Measurements from ENCODE around the gene EDC4.
A peak's percentile ranks its signal among the peaks of the same experiment; 100 is the strongest.

The EDC4 gene

GRCh38 chr16:67878232-67878631 is 5.4 kb downstream of the EDC4 start:
- DNase-seq = no peak

DNA sequence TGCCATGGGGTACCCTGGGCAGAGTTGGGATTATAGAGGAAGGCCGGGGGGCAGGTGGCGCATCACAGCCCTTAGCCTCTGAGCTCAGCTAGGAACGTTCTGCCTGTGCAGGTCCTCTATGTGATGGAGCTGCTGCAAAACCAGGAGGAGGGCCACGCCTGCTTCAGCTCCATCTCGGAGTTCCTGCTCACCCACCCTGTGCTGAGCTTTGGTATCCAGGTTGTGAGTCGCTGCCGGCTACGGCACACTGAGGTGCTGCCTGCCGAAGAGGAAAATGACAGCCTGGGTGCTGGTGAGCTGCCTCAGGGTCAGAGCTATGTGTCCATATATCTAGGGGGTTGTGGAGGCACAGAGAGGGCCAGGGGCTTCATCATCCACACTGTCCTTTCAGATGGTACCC is 6.0 kb downstream of the EDC4 start:
- no peak for DNase-seq

- no peak for DNase-seq
Measured at GRCh38 chr16:67879462-67879861, 6.6 kb downstream of the EDC4 start.

GRCh38 chr16:67879936-67880335 is 7.1 kb downstream of the EDC4 start:
- no peak for DNase-seq

GRCh38 chr16:67880584-67880983 is 7.7 kb downstream of the EDC4 start:
- DNase-seq = no peak

DNA sequence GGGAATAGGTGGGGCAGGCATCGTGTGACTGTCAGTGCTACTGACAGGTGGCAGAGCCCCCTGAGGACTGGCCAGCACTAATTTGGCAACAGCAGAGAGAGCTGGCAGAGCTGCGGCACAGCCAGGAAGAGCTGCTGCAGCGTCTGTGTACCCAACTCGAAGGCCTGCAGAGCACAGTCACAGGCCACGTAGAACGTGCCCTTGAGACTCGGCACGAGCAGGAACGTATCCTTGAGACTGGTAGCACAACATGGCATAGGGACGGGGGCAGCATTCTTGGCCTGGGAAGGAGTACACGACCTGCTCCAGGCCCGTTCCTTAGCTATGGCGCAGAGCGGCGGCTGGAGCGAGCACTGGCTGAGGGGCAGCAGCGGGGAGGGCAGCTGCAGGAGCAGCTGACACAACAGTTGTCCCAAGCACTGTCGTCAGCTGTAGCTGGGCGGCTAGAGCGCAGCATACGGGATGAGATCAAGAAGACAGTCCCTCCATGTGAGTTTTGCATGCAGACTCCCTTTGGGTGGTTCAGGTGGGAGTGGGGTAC is 8.8 kb downstream of the EDC4 start:
- DNase-seq = no peak

DNA sequence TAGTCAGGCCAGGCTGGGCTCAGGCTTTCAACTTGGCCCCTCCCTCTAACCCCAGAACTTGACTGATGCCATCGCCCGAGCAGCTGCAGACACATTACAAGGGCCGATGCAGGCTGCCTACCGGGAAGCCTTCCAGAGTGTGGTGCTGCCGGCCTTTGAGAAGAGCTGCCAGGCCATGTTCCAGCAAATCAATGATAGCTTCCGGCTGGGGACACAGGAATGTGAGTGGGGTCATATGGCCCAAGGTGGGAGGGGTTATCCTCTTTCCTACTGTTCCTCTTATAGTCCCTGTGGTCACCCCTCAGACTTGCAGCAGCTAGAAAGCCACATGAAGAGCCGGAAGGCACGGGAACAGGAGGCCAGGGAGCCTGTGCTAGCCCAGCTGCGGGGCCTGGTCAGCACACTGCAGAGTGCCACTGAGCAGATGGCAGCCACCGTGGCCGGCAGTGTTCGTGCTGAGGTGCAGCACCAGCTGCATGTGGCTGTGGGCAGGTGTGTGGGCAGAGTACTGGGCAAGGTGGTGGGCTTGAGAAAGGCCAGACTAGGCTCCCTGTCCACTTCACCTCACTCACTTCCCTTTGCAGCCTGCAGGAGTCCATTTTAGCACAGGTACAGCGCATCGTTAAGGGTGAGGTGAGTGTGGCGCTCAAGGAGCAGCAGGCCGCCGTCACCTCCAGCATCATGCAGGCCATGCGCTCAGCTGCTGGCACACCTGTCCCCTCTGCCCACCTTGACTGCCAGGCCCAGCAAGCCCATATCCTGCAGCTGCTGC is 9.7 kb downstream of the EDC4 start:
- no peak for DNase-seq

GRCh38 chr16:67883146-67883871 is 10.5 kb downstream of the EDC4 start:
- DNase-seq = no peak

DNA sequence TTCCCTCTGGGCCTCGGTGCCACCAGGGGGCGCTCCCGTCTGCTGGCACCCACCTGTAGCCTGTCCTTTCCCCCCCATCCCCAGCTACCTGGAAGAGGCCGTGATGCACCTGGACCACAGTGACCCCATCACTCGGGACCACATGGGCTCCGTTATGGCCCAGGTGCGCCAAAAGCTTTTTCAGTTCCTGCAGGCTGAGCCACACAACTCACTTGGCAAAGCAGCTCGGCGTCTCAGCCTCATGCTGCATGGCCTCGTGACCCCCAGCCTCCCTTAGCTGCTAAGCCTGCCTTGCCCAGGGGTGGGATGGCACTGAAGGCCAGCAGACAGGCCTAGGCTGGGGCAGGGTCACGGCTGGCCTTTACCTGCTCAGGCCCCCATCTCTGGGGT is 11.0 kb downstream of the EDC4 start:
- DNase-seq = peak; percentile 78 to 80

DNA sequence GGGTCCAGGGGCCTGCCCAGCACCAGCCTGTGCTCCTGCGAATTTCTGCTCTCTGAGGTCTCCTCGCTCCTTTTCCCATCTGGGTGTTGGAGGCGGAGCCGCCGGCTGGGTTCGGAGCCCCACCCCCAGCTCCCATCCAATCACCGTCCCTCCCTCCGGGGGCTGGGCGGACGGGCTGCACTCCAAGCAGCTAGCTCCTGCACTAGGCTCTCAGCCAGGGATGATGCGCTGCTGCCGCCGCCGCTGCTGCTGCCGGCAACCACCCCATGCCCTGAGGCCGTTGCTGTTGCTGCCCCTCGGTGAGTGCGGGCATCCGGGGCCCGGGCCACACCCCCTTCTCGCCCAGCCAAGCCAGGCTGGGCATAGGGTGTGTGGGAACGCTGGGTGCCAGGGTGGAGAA is 11.8 kb downstream of the EDC4 start, which contains the start of gene NRN1L:
TSS of gene NRN1L (plus strand) at position 202 of the 400 bp plus-strand sequence. CDS start at position 221, 19 bp downstream.
- DNase-seq = no peak

GRCh38 chr16:67885545-67885944 is 12.7 kb downstream of the EDC4 start:
- no peak for DNase-seq

- DNase-seq = no peak
Measured at GRCh38 chr16:67885976-67886375, 13.1 kb downstream of the EDC4 start.

DNA sequence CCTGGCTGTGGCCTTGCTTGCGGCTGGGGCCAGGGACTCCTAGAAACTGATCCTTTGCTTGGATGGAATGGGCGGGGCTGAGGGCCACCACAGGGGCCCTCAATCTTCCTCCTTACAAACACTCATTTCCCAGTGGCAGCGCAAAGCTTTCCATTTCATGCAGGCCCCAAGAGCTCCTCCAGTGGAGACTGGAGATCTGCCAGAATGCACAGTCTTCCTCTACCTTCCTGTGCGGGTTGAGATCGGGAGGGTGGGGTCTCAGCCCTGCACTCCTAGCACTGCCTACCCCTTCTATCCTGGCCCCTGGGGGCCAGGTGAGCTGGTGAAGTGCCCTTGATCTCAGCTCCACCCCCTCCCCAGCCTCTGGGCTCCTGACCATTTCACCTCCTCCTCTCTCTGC is 13.5 kb downstream of the EDC4 start:
- DNase-seq = no peak

DNA sequence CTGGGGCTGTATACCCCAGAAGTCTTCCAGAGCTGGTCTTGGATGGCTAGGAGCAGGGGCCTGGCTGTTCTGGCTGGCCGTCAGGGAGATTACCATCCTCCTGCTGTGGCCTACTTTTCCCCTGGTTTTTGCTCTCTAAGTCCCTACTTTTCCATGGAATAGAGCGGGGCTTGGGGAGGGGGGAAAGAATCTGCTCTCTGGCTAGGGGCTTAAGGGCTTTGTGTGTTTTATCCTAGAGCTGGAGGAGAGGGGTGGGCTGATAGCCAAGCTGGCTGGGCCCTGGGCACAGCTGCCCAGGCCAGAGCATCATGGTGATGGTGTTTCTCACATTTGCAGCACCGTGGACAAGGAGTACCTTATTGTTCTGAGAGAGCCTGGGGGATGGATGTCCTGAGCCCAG is 15.5 kb downstream of the EDC4 start:
- no peak for DNase-seq

DNA sequence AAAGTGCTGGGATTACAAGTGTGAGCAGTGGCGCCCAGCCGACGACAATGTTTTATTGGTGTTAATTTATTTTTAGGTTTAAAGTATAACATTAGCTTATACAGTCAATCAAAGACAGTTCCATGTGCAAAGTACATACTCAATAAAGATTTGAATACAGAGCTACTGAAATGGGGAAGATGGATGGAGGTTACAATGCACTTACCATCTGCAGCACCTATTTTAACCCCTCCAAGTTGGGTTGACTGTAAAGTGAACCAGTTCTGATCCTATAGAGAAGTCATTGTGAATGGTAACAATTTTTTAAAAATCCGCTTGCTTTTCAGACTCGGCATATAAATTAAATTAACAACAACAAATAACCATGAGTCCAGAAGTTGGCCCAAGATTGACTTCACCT is 19.5 kb downstream of the EDC4 start:
- DNase-seq = no peak

DNA sequence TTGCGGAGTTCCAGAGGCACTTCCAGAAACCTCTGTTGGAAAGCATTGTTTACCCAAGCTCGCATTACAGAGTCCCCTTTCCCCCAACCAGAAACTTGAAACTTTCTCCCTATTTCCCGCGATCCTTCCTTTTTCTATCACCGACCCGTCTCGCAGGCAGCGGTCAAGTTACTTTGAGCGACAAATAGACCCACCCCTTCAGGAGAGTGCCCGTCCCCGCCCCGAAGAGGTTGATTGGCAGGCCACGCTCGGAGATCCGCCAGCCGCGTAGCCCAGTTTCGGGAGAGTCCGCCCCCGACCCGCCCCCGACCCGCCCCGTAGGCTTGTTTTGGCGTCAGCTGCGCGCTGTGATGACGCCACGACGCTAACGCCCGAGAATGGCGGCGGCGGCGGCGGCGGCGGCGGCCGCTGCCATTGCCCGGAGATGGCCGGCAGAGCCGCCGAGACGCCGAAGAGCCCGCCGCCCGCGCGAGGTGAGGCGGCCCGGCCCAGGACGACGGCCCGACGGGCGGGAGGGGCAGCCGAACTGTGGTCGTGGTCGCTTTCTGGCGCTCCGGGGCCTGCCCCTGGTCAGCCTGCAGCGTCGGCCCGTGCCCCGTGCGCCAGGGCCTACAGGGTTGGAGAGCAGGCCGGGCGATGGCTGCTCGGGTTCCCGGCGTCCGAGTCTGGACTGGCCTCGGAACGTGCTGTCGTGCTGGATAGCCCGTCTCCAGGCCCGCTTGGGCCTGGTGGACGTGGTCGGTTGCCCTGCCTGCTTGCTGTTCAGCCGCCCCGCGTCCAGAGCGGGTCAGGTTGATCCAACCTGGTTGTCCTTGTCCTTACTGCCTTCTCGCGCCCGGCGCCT is 20.3 kb downstream of the EDC4 start, which contains the start of gene PSKH1:
TSS of gene PSKH1 (plus strand) at position 356 of the 844 bp plus-strand sequence. CDS start 15,496 bp downstream, outside the sequence.
- peak; percentile 95 to 96 for DNase-seq

DNA sequence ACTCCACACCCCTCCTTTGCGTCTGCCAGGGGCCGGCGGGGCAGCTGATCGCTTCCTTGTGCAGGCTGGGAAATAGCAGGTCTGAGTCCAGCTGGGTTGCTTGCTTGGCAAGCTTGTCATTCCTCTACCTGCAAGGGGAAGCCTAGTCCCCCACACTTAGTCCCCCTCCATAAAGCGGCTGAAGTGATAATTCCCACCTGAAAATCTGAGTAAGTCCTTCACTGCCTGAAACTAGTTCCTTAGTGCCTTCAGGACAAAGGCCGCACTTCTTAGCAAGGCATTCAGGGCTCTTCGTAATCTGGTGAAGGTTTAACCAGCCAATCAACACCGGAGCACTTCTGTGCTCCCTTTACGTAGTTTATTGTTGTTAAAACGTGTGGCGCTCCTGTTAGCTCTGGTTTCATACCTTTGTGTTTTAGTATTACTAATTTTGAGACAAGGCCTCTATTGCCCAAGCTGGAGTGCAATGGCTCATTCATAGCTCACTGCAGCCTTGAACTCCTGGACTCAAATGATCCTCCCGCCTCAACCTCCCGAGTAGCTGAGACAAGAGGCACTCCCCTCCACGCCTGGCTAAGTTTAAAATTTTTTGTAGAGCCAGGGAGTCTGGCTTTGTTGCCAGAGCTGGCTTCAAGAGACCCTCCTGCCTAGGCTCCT is 21.0 kb downstream of the EDC4 start:
- DNase-seq = no peak

DNA sequence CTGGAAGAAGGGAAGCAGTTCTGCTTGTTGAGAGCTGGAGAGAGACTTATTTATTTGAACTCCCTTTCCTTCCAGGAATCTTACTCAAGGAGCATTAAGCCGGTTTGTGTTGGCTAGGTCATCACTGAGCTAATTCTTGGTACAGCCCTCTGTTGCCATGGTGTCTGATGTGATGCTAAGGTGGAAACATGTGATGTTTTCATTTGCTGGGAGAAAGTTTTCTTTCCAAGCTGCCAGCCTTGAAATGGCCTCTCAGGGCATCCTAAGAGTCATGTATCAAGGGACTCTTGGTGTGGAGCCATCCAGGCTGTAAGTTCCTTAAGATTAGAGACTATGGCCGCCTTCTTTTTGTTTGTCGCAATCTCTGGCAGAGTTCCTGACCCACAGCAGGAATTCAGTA is 24.4 kb downstream of the EDC4 start:
- DNase-seq = no peak

DNA sequence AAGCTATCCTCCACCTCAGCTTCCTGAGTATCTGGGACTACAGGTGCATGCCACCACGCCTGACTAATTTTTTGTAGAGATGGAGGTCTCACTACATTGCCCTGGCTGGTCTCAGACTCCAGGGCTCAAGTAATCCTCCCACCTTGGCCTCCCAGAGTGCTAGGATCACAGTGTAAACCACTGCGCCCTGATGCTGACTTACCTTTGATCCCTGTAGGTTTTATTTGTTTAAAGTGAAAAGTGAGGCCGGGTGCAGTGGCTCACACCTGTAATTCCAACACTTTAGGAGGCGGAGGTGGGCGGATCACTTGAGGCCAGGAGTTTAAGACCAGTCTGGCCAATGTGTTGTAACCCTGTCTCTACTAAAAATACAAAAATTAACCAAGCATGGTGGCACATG is 28.9 kb downstream of the EDC4 start:
- no peak for DNase-seq

DNA sequence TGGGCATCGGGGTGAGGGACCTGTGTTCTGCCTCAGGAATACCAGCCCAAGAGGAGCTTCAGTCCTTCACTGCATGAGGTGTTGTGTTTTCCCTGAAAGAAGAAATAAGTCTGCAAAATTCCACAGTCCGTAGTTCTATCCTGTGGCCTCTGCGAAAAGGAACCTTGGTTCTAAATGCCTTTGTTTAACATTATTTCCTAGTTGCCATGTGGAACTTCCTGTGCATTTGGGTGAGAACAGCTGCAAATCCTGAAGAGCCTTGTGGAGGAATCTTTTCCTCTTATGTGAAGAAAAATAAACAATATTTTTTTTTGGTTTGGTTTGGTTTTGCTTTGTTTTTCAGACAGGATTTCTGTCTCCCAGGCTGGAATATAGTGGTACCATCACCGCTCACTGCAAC is 30.0 kb downstream of the EDC4 start:
- no peak for DNase-seq

DNA sequence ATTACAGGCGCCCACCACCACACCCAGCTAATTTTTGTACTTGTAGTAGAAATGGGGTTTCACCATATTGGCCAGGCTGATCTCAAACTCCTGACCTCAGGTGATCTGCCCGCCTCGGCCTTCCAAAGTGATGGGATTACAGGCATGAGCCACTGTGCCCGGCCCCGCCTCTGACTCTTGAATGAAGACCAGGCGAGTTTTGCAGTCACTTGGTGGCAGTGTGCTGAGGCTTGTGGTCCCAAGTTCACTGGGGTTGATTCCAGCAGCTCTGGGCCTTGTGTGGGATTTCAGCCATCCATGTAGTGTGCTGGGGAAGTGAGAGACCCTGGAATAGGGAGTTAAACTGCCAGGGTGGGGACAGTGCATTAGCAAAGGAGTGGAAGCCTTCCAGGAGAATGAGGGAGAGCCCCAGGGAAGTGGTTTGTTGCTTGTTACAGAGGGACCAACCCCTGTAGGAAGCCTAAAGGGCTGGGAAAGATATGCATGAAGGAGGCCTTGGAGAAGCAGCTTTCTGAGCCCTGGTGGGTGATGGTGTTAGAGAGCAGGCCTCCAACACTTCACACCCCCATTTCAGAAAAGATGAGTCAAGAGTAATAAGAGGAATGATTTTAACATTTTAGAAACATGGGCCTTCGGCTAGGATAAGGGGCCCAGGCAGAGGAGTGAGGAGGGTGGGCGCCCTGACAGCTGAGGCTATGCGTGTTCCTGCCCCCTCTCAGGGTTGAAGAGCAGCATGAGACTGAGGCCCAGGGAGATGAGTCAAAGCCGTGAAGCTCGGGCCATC is 34.7 kb downstream of the EDC4 start:
- no peak for DNase-seq
